ENCODE data around the gene RALGAPA2. TPM values are rescaled to one million over a fixed set of nuclear protein-coding genes. Genes with fewer than 3 reads are reported as not detected.

Gene RALGAPA2
- total RNA-seq, 1 donor from 2014 or later, result 21.0 TPM

GRCh38 chr20:20463933-20464374 lies 248.5 kb downstream of the RALGAPA2 start:
- H3K27me3 ChIP-seq (ENCODE audit: low read depth), result no peaks in the 10 kb centered on the region
- DNase-seq, result no peak
- H3K36me3 ChIP-seq, result peaks cover 3% of the 10 kb centered on the region
- no peak overlapping the region for H3K4me3 ChIP-seq
- intact Hi-C loops (cut with micrococcal nuclease), result no loop called here
- peaks cover 8% of the 10 kb centered on the region for H3K4me1 ChIP-seq
- no peak for TF ChIP-seq CTCF (IDR thresholded peaks at IDR 0.05; ENCODE audit: borderline replicate concordance)
- no peaks in the 10 kb centered on the region for H3K9me3 ChIP-seq (replicated peaks)
- no peak overlapping the region for H3K27ac ChIP-seq (replicated peaks)

- intact Hi-C loops (cut with micrococcal nuclease), result no loop called here
- Histone ChIP-seq H3K27ac (replicated peaks) (no peak overlapping the region), H3K4me3 (no peak overlapping the region), H3K4me1 (peaks cover 8% of the 10 kb centered on the region), H3K36me3 (peaks cover 9% of the 10 kb centered on the region), H3K9me3 (replicated peaks) (no peaks in the 10 kb centered on the region), H3K27me3 (ENCODE audit: low read depth) (no peaks in the 10 kb centered on the region)
- TF ChIP-seq CTCF (IDR thresholded peaks at IDR 0.05; ENCODE audit: borderline replicate concordance), result no peak
- DNase-seq, result no peak
Observed at GRCh38 chr20:20462185-20462584, 250.3 kb downstream of the RALGAPA2 start.

GRCh38 chr20:20461551-20461950 lies 250.9 kb downstream of the RALGAPA2 start:
- Histone ChIP-seq H3K4me3 (no peak overlapping the region), H3K9me3 (replicated peaks) (no peaks in the 10 kb centered on the region), H3K27me3 (ENCODE audit: low read depth) (no peaks in the 10 kb centered on the region), H3K4me1 (peaks cover 9% of the 10 kb centered on the region), H3K36me3 (peaks cover 9% of the 10 kb centered on the region), H3K27ac (replicated peaks) (no peak overlapping the region)
- TF ChIP-seq CTCF (IDR thresholded peaks at IDR 0.05; ENCODE audit: borderline replicate concordance), result no peak
- intact Hi-C loops (cut with micrococcal nuclease), result no loop called here
- no peak for DNase-seq

GRCh38 chr20:20459726-20460125 lies 252.7 kb downstream of the RALGAPA2 start:
- H3K36me3 ChIP-seq, result peaks cover 9% of the 10 kb centered on the region
- H3K27ac ChIP-seq (replicated peaks), result no peak overlapping the region
- no peak for TF ChIP-seq CTCF (IDR thresholded peaks at IDR 0.05; ENCODE audit: borderline replicate concordance)
- no peaks in the 10 kb centered on the region for H3K9me3 ChIP-seq (replicated peaks)
- no peaks in the 10 kb centered on the region for H3K27me3 ChIP-seq (ENCODE audit: low read depth)
- H3K4me3 ChIP-seq, result no peak overlapping the region
- intact Hi-C loops (cut with micrococcal nuclease), result no loop called here
- DNase-seq, result no peak
- H3K4me1 ChIP-seq, result peaks cover 23% of the 10 kb centered on the region

GRCh38 chr20:20457392-20458126 lies 254.9 kb downstream of the RALGAPA2 start:
- no peak for TF ChIP-seq CTCF (IDR thresholded peaks at IDR 0.05; ENCODE audit: borderline replicate concordance)
- Histone ChIP-seq H3K27ac (replicated peaks) (no peak overlapping the region), H3K27me3 (ENCODE audit: low read depth) (no peaks in the 10 kb centered on the region), H3K4me1 (peaks cover 34% of the 10 kb centered on the region), H3K4me3 (no peak overlapping the region), H3K36me3 (peaks cover 9% of the 10 kb centered on the region), H3K9me3 (replicated peaks) (no peaks in the 10 kb centered on the region)
- intact Hi-C loops (cut with micrococcal nuclease), result no loop called here
- no peak for DNase-seq
